ENCODE measurements around the gene RAMACL. TPM values are rescaled to one million over a fixed set of nuclear protein-coding genes. Genes with fewer than 3 reads are reported as not detected.

Gene RAMACL
- total RNA-seq, 1 experiment from 2014 or later, result 3.6 TPM

GRCh38 chr6:166596776-166597507 is 10.5 kb upstream of the RAMACL start:
- Histone ChIP-seq H3K27me3 (ENCODE audit: low read length) (no peaks in the 10 kb centered on the region), H3K4me1 (ENCODE audit: low read length) (peaks cover 65% of the 10 kb centered on the region), H2AFZ (ENCODE audit: low read length) (no peak overlapping the region), H3K9me3 (ENCODE audit: low read length) (no peaks in the 10 kb centered on the region), H3K9ac (ENCODE audit: low read length) (peak overlapping the region; percentile 44), H3K36me3 (ENCODE audit: insufficient read depth, low read length) (no peaks in the 10 kb centered on the region), H3K9me2 (replicated peaks; ENCODE audit: insufficient read depth, low read length) (no peaks in the 10 kb centered on the region), H4K20me1 (ENCODE audit: insufficient read depth, low read depth, low read length) (no peaks in the 10 kb centered on the region), H3K27ac (ENCODE audit: low read length) (peak overlapping the region; percentile 41), H3K4me2 (ENCODE audit: low read depth, low read length, poor library complexity, severe bottlenecking) (peak overlapping the region; percentile 51), H3K79me2 (ENCODE audit: low read length) (no peaks in the 10 kb centered on the region), H3K4me3 (ENCODE audit: low read length) (peak overlapping the region; percentile 10; the same call in 1 of the 2 replicates)
- DNase-seq, result peak; percentile 56

GRCh38 chr6:166595949-166596348 is 9.5 kb upstream of the RAMACL start:
- Histone ChIP-seq H4K20me1 (ENCODE audit: insufficient read depth, low read depth, low read length) (no peaks in the 10 kb centered on the region), H3K4me2 (ENCODE audit: low read depth, low read length, poor library complexity, severe bottlenecking) (no peak overlapping the region), H3K4me3 (ENCODE audit: low read length) (no peak overlapping the region), H3K9me2 (replicated peaks; ENCODE audit: insufficient read depth, low read length) (no peaks in the 10 kb centered on the region), H3K4me1 (ENCODE audit: low read length) (peaks cover 69% of the 10 kb centered on the region), H3K27me3 (ENCODE audit: low read length) (no peaks in the 10 kb centered on the region), H3K27ac (ENCODE audit: low read length) (peak overlapping the region; percentile 41; the same call in 1 of the 2 replicates), H3K9me3 (ENCODE audit: low read length) (no peaks in the 10 kb centered on the region), H3K79me2 (ENCODE audit: low read length) (no peaks in the 10 kb centered on the region), H2AFZ (ENCODE audit: low read length) (no peak overlapping the region), H3K9ac (ENCODE audit: low read length) (no peak overlapping the region), H3K36me3 (ENCODE audit: insufficient read depth, low read length) (no peaks in the 10 kb centered on the region)
- no peak for DNase-seq

DNA sequence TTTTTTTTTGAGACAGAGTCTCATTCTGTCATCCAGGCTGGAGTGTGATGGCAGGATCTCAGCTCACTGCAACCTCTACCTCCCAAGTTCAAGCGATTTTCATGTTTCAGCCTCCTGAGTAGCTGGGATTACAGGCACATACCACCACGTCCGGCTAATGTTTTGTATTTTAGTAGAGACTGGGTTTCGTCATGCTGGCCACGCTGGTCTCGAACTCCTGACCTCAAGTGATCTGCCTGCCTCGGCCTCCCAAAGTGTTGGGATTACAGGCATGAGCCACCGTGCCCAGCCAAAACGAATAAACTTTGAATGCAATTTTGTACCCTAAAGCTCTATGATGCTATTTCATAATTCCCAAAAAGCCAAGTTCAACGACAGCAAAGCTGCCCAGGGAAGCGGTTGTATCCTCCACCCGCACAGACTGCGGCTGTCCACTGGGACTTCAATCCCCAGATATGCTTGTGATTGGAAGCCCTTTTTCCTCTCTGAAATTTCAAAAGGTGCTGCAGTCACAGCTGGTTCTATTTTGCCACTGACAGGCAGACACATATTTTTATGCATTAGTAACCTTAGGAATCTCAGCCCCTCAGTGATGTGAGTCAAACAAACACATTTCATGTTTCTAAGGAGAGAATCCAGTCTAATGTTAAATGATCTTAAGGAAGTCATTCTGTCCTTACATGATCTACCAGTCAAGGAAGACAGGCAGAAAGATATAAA is 8.7 kb upstream of the RAMACL start:
- H4K20me1 ChIP-seq (ENCODE audit: insufficient read depth, low read depth, low read length), result no peaks in the 10 kb centered on the region
- no peak overlapping the region for H2AFZ ChIP-seq (ENCODE audit: low read length)
- H3K27me3 ChIP-seq (ENCODE audit: low read length), result no peaks in the 10 kb centered on the region
- H3K9me2 ChIP-seq (replicated peaks; ENCODE audit: insufficient read depth, low read length), result no peaks in the 10 kb centered on the region
- no peaks in the 10 kb centered on the region for H3K36me3 ChIP-seq (ENCODE audit: insufficient read depth, low read length)
- peaks cover 74% of the 10 kb centered on the region for H3K4me1 ChIP-seq (ENCODE audit: low read length)
- H3K4me2 ChIP-seq (ENCODE audit: low read depth, low read length, poor library complexity, severe bottlenecking), result no peak overlapping the region
- DNase-seq, result no peak
- no peaks in the 10 kb centered on the region for H3K9me3 ChIP-seq (ENCODE audit: low read length)
- no peak overlapping the region for H3K9ac ChIP-seq (ENCODE audit: low read length)
- H3K27ac ChIP-seq (ENCODE audit: low read length), result peak overlapping the region; percentile 41; the same call in 1 of the 2 replicates
- no peaks in the 10 kb centered on the region for H3K79me2 ChIP-seq (ENCODE audit: low read length)
- H3K4me3 ChIP-seq (ENCODE audit: low read length), result no peak overlapping the region

- Histone ChIP-seq H2AFZ (ENCODE audit: low read length) (no peak overlapping the region), H3K9me2 (replicated peaks; ENCODE audit: insufficient read depth, low read length) (no peaks in the 10 kb centered on the region), H3K4me2 (ENCODE audit: low read depth, low read length, poor library complexity, severe bottlenecking) (no peak overlapping the region), H3K27me3 (ENCODE audit: low read length) (no peaks in the 10 kb centered on the region), H3K9me3 (ENCODE audit: low read length) (no peaks in the 10 kb centered on the region), H3K79me2 (ENCODE audit: low read length) (no peaks in the 10 kb centered on the region), H3K27ac (ENCODE audit: low read length) (peak overlapping the region; percentile 20), H4K20me1 (ENCODE audit: insufficient read depth, low read depth, low read length) (no peaks in the 10 kb centered on the region), H3K4me3 (ENCODE audit: low read length) (no peak overlapping the region), H3K9ac (ENCODE audit: low read length) (no peak overlapping the region), H3K36me3 (ENCODE audit: insufficient read depth, low read length) (no peaks in the 10 kb centered on the region), H3K4me1 (ENCODE audit: low read length) (peaks cover 77% of the 10 kb centered on the region)
- no peak for DNase-seq
Observed at GRCh38 chr6:166592821-166593220, 6.3 kb upstream of the RAMACL start.

DNA sequence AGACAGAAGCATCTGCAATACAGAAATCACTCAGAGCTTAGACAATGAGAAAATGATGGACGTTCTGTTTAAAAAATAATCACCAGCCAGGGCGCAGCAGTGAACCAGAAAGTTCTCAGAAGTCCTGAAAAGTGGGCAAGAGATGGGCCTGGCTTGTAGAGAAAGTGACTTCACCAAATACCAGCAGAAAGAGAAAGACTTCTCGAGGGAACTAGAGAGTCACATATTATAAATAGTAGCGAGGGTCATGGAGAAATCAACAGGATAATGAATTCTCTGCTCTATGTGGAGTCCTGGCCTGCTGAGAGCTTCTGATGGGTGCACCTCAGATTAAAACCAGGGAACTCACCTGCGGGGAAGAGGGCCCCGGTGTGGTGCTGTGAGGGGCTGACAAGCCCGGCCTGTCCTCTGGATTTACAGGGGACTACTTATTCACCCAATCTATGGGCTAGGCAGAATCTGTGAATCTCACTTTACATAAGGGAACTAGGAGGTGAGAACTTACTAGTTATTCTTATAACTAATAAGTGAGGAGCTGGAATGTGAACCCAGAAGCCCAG is 5.6 kb upstream of the RAMACL start:
- Histone ChIP-seq H3K27me3 (ENCODE audit: low read length) (no peaks in the 10 kb centered on the region), H3K4me2 (ENCODE audit: low read depth, low read length, poor library complexity, severe bottlenecking) (no peak overlapping the region), H3K9me3 (ENCODE audit: low read length) (no peaks in the 10 kb centered on the region), H4K20me1 (ENCODE audit: insufficient read depth, low read depth, low read length) (no peaks in the 10 kb centered on the region), H3K9me2 (replicated peaks; ENCODE audit: insufficient read depth, low read length) (no peaks in the 10 kb centered on the region), H3K36me3 (ENCODE audit: insufficient read depth, low read length) (no peaks in the 10 kb centered on the region), H3K9ac (ENCODE audit: low read length) (no peak overlapping the region), H2AFZ (ENCODE audit: low read length) (no peak overlapping the region), H3K79me2 (ENCODE audit: low read length) (no peaks in the 10 kb centered on the region), H3K27ac (ENCODE audit: low read length) (peak overlapping the region; percentile 96; the same call in 1 of the 2 replicates), H3K4me3 (ENCODE audit: low read length) (no peak overlapping the region), H3K4me1 (ENCODE audit: low read length) (peaks cover 77% of the 10 kb centered on the region)
- no peak for DNase-seq

GRCh38 chr6:166591026-166591425 is 4.5 kb upstream of the RAMACL start:
- peak overlapping the region; percentile 96 for H3K27ac ChIP-seq (ENCODE audit: low read length)
- no peak for DNase-seq
- no peaks in the 10 kb centered on the region for H3K9me3 ChIP-seq (ENCODE audit: low read length)
- no peak overlapping the region for H3K4me3 ChIP-seq (ENCODE audit: low read length)
- peaks cover 70% of the 10 kb centered on the region for H3K4me1 ChIP-seq (ENCODE audit: low read length)
- no peaks in the 10 kb centered on the region for H4K20me1 ChIP-seq (ENCODE audit: insufficient read depth, low read depth, low read length)
- H2AFZ ChIP-seq (ENCODE audit: low read length), result no peak overlapping the region
- no peaks in the 10 kb centered on the region for H3K9me2 ChIP-seq (replicated peaks; ENCODE audit: insufficient read depth, low read length)
- H3K79me2 ChIP-seq (ENCODE audit: low read length), result no peaks in the 10 kb centered on the region
- no peak overlapping the region for H3K9ac ChIP-seq (ENCODE audit: low read length)
- no peaks in the 10 kb centered on the region for H3K27me3 ChIP-seq (ENCODE audit: low read length)
- H3K36me3 ChIP-seq (ENCODE audit: insufficient read depth, low read length), result no peaks in the 10 kb centered on the region
- no peak overlapping the region for H3K4me2 ChIP-seq (ENCODE audit: low read depth, low read length, poor library complexity, severe bottlenecking)

- Histone ChIP-seq H4K20me1 (ENCODE audit: insufficient read depth, low read depth, low read length) (no peaks in the 10 kb centered on the region), H2AFZ (ENCODE audit: low read length) (no peak overlapping the region), H3K4me3 (ENCODE audit: low read length) (peak overlapping the region; percentile 55; the same call in 1 of the 2 replicates), H3K27me3 (ENCODE audit: low read length) (no peaks in the 10 kb centered on the region), H3K9me2 (replicated peaks; ENCODE audit: insufficient read depth, low read length) (no peaks in the 10 kb centered on the region), H3K4me1 (ENCODE audit: low read length) (peaks cover 65% of the 10 kb centered on the region), H3K27ac (ENCODE audit: low read length) (peak overlapping the region; percentile 96), H3K79me2 (ENCODE audit: low read length) (no peaks in the 10 kb centered on the region), H3K4me2 (ENCODE audit: low read depth, low read length, poor library complexity, severe bottlenecking) (peak overlapping the region; percentile 74), H3K9ac (ENCODE audit: low read length) (peak overlapping the region; percentile 66), H3K9me3 (ENCODE audit: low read length) (no peaks in the 10 kb centered on the region), H3K36me3 (ENCODE audit: insufficient read depth, low read length) (no peaks in the 10 kb centered on the region)
- no peak for DNase-seq
Observed at GRCh38 chr6:166589786-166590574, 3.5 kb upstream of the RAMACL start.

Measured in Karpas-422 (cell line).